HG03469 (cell line): ENCODE measurements around the gene DDAH1.
A peak's percentile ranks its signal among the peaks of the same experiment; 100 is the strongest.
"Not testable (repeated sequence)": the region's sequence is repeated elsewhere in the genome, so short reads cannot be mapped to it uniquely, and the experiment has no call there.

Source experiments
- ATAC-seq: cut with Tn5 transposase; IDR thresholded peaks from one replicate; pipeline ENCODE4 v1.9.1; 2021; ENCODE audit warnings: mild to moderate bottlenecking, moderate library complexity, moderate number of reproducible peaks; ENCODE audit not compliant: unreplicated experiment

The DDAH1 gene

DNA sequence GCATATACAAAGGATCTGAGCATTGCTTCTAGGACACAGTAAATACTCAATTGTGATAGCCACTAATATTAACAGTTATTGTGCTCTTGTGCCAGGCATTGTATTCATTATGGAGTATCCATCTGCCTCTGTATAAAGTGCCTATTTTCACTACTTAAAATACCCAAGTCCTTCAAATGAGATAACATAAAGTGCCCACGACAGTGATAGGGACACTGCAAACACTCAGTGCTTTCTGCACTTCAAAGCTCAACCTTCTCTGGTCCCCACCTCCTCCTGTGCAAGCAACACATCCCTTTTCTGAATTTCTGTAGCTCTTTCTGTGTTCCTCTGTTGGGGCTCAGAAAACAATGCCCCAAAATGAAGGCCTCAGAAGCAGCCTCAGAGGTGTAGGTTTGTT is 6.6 kb upstream of the DDAH1 start:
- no peak for ATAC-seq

DNA sequence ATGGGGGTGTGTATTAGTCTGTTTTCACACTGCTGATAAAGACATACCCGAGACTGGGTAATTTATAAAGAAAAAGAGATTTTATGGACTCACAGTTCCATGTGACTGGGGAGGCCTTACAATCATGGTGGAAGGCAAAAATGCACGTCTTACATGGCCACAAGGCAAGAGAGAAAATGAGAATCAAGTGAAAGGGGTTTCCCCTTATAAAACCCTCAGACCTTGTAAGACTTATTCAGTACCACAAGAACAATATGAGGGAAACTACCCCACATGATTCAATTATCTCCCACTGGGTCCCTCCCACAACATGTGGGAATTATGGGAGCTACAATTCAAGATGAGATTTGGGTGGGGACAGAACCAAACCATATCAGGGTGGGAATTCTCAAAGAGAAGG is 5.2 kb upstream of the DDAH1 start:
- ATAC-seq = not testable (repeated sequence)

DNA sequence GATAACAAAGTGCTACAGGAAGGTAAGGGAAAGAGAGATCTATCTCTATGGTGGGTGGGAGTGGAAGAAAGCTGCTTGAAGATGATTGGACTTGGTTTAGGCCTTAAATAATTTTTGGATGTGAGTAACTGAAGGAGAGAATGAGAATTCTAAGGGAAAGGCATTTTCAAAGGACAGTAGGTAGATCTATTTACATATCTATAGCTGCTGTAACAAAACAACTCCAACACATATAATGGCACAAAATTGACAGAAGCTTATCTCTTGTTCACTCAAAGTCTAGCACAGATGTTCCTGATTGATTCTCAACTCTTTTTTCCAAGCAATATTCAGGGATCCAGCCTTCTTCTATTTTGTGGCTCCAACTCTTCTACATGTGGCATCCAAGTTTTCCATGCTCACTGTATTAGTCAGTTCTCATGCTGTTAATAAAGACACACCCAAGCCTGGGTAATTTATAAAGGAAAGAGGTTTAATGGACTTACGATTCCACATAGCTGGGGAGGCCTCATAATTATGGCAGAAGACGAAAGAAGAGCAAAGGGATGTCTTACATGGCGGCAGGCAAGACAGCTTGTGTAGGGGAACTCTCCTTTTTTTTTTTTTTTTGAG is 3.1 kb upstream of the DDAH1 start:
- ATAC-seq = no peak

DNA sequence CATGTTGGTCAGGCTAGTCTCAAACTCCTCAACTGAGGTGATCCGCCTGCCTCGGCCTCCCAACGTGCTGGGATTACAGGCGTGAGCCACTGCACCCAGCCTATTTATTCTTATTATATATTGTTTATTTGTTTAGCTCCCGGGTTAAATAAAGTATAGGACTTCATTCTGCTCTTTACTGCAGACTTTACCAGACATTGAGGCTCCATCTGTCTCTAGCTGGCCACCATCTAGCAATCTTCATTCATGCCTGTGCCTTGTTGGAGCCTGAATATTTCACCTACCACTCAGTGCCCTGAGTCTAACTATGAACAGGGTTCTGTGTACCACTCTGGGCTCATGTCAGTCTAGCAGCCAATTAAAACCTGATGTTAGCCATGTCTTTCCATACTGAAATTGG is 2.1 kb upstream of the DDAH1 start:
- ATAC-seq = no peak

DNA sequence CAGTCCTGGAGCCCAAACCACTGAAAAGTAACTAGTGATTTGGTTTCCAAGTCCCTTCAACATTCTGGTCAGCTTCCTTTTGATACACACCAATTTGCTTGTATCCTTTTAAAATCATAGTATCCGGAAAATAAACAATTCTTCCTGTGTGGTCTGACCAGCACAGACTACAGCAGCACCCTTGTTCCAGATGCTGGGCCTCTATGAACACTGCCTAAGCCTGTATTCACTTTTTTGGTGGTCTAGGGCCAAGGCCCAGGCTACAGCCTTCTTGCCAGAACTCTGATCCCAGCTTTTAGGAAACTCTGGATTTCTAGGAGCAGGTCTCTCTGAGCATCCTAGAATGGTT is 801 bp upstream of the DDAH1 start:
- ATAC-seq = no peak

DNA sequence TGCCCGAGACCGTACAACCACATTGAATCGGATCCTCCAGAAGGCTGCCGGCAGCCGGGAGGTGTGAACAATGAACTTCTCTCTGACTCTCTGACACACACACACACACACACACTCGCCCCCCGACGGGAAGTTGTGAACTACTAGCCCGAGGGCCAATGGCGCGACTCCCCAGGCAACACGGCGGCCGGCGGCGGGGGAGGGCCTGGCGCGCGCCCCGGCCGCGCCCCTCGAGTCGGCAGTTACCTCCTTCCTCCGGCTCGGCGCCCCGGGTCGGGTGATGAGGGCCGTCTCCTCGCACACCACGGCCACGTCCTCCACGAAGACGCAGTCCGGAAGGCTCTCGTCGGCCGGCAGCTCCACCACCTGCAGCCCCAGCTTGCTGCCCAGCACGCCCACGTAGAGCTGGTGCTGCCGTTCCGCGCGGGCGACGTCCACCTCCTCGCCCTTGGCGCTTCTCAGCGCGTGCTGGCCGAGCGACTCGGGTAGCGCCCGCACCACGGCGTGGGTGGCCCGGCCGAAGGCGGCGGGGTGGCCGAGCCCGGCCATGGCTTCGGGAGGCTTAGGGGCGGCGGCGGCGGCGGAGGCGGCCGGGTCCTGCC is 361 bp downstream of the DDAH1 start:
- ATAC-seq = peak; percentile 36

DNA sequence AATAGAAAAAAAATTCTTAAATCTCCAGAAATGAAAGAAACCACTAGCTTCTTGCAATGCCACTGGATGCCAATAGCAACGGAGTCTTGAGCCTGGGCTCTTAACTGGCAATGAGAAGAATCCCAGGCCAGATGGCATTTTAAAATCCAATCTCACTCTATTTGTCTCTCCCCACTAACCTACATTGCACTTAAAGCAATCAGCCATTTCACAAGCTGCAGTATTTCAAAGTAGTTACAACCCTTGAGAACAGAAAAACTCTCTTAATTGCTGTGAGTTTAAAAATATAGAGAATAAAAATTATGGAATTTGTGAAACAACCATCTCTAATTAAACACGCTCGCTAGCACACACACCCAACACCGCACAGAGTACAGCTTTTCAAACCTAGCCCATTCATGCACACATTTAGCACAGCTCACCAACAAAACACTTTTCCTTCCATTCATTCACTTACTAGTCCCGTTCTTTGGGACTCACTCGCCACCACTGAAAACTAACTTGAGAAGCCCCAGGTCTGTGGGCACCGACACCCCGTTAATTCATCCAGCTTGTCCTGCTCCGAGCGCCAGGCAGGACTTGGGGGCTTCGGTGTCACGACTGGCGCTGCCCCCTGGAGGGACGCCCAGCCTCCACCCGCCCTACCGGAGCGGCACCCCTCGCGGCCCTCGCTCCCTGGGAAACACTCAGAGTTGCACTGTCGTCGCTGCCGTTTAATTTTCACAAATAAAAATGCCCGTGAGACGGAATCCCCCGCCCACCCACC is 1.0 kb downstream of the DDAH1 start:
- no peak for ATAC-seq

DNA sequence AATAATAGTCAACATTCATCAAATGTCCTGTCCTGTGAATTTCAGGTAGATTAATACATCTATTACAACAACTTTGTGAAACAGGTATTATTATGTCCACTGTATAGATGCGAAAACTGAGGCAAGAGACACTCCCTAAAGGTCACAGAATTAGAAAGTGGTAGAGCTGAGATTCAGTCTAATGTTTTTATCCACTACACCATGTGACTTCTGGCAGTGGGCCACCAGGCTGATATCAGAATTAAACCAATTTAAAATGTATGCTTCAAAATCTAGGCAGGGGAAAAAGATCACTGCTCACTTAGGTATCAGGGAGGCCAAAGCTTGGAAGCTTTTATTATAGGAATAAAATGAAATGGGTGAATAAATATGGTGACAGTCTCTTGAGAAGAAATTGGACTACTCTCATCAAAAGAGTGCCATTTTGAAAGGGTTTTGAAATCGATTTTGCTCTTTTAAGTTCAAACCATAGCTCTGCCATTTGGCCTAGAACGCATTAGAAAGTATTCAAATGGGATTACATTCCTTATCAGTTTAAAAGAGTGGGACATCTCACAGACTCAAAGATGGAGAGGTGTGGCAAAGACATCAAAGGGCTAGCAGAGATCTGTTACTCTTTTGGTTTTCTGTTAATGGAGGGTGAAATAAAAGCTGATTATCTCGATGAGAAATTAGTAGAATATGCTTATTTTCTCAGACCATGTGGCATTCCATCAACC is 1.9 kb downstream of the DDAH1 start:
- ATAC-seq = no peak

DNA sequence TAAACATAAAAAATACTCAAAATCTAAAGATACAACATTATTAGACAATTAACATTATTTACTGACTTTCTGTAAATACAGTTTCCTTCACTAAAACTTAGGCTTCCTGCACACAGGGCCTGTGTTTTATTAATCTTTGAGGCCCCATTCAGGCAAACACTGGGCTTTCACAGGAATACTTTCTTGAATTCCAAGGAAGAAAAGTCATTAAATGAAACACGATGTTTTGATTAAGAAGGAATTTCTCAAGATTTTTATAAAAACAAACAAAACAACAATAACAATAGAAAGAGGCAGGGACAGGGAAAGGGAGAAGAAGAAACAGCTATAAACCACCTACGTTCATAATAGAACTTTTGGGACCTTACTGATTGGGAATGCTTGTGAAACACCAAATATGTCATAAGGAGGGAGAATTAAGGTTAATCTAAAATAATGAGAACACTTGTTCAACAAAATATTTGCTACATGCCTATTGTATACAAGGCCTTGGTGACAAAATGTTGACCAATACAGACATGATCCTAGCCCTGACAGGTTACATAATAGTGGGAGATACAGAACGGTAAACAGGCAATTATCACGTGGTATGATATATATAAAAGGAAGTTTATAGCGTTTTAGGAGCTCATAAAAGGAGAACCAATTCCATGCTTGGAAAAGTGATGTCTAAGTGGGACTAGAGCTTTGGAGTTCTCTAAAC is 3.6 kb downstream of the DDAH1 start:
- ATAC-seq = no peak

DNA sequence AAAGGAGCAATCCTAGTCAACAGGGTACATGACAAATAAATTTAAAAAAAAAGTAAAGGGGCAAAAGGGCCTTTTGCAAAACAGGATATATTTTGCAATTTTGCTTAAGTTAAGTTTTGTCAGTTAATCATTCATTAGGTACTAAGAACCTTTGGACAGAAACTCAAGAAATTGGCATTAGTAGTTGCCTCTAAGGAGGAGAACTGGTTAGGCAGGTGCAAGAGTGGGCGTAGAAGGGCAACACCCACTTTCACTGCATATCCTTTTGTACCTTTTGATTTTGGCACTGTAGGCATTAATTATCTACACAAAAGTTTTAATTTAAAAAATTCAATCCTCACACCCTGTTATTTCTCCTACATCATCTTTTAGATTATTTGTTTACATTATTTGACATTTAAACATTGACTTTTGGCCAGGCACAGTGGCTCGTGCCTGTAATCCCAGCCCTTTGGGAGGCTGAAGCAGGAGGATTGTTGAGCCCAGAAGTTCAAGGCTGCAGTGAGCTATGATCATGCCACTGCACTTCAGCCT is 4.3 kb downstream of the DDAH1 start:
- no peak for ATAC-seq

DNA sequence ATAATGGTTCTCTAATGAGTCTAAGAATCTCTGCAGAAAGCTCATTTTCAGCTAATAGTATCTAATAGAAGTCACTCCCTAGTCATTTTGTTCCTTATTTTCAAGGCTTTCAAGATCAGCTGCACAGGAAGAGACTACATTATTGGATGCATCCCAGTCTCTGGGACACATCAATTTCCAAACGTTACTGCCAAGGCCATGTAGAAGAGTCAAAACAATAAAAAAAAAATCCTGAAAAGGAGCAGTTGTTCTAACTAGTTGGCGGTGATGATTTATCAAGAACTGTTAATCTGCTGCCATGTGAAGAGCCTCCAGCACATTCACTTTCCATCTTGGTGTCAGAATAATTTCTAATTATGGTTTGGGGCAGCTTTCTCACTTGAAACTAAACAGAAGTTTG is 5.7 kb downstream of the DDAH1 start:
- no peak for ATAC-seq

DNA sequence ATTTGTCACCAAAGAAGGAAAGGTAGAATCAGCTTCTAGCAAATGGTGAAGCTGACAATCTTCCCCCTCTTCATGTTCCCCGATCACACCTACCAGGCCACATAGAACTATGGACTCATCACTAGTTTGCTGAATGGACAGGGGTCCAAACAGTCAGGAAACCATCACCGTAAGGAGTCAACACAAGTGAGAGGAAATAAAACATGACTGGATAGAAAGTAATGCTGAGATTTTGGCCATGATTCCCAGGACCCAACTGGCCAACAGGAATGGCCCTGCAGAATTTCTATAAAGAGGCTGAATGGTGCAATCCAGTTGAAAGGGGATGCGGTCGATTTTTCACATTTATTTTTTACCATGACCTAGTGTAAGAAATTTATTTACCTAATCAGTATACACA is 10.7 kb downstream of the DDAH1 start:
- no peak for ATAC-seq

DNA sequence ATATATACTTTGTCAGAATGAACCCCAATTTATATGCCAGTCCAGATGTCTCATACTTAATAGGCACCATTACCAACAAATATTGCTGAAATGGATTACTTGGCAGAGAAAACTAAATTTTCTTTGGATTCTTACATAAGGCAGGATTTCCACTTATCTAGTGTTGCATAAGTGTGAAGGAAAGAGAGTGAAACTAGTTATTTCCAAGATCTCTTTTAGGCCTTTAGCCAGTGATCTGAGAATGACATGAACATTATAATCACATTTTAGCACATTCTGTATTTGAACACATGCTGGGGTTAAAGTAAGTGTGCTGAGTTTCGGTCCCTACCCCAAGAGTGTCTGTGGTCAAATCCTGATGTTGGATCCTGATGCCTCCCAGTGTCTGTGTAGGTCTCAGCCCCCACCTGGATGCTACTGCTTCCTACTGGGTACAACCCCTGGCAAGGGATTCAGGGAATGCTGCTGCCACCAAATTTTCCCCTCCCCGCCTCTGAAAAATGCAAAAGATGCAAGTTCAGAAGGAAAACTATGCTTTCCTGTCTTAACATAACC is 11.2 kb downstream of the DDAH1 start:
- no peak for ATAC-seq

DNA sequence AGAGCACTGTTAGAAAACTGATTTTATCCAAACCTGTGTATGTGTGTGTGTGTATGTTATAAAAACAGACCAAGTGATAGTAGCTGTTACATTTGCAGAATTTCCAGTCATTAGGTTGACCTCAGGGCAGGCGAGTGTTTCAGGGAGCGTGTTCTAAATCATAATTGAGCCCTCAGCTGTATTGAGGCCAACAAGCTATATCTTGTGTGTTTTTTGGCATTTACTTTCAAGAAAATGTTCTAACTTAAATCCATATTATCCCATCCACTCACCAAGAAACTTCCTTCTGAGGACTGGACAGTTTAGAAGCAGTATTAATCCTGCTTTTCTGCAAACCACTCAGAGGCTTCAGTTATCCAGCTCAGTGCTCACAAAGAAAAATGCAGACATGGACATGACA is 12.0 kb downstream of the DDAH1 start:
- no peak for ATAC-seq

DNA sequence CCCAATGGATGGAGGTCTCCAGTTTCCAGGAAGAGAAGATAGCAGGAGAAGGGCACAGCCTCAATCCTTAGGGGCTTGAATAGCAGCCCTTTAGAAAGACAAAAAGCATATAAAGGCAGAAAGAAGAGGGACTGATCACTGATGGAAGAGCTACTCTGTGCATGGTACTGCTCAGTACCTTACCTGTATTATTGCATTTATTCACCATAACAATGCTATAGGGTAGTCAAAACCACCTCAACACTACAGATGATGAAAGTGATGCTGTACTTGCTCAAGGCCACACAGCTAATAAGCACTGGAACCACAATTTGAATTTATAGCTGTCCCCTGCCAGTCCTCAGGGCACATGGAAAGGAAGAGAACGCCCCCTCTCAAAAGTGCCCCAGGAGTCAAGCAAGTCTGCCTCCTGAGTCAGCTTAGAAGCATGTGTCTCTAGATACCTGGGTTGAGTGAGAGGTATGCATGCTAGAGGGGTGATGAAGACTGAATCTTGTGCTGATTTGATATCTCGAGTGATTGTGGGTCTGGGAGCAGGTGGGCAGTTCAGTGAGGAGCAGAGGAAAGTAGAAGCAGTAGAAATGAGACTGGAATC is 13.6 kb downstream of the DDAH1 start:
- no peak for ATAC-seq

DNA sequence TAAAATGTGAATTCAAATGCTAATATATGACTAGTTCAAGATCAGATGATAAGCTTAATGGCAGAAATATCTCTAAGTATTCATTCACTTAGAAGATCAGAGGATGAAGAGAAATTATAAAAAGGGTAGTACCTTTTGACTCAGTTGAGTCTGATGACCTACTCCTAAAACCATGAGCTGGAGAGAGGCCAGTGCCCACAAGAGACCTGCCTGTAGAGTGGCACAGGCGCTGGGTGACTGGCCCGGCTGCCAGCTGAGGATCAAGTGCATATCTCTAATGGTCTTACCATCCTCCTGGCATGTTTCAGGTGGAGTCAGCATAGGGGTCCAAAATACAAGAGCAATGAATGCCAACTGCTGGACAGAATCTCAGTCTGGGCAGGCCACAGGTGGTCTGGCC is 14.1 kb downstream of the DDAH1 start:
- ATAC-seq = no peak

DNA sequence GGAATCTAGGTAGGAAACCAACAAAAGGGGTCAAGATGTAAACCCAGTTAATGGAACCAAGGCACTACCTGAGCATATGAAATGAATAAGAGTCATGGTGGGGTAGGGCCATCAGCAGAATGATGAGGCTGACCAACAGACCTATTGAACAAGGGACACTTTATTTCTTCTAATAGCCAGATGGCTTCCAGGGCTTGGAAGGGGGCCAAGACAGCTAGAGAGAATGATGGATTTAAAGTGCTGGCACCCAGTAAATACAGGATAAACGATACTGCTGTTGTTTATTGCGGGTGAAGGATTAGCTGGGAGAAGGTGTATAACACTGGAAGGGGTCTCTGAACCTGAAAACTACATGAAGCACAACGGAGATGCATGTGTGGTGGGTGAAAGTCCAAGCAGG is 15.6 kb downstream of the DDAH1 start:
- no peak for ATAC-seq

DNA sequence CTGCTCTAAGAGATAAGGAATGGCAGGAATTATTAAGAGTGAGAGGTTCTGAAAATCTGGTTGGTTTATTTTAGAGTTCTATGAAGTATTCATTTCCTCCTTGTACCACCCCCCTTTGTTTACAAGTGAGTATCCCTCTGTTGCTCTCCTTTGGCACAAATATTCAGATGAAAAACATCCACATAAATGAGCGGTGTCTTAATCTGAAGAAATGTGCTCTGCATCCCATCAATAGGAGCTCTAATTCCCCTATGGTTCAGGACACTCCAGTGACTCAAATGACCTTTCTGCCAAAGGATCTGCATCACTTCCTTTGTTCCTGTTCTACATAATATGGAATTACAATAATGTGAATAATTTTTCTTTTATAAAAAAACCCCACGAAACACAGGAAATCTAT is 16.6 kb downstream of the DDAH1 start:
- ATAC-seq = no peak

DNA sequence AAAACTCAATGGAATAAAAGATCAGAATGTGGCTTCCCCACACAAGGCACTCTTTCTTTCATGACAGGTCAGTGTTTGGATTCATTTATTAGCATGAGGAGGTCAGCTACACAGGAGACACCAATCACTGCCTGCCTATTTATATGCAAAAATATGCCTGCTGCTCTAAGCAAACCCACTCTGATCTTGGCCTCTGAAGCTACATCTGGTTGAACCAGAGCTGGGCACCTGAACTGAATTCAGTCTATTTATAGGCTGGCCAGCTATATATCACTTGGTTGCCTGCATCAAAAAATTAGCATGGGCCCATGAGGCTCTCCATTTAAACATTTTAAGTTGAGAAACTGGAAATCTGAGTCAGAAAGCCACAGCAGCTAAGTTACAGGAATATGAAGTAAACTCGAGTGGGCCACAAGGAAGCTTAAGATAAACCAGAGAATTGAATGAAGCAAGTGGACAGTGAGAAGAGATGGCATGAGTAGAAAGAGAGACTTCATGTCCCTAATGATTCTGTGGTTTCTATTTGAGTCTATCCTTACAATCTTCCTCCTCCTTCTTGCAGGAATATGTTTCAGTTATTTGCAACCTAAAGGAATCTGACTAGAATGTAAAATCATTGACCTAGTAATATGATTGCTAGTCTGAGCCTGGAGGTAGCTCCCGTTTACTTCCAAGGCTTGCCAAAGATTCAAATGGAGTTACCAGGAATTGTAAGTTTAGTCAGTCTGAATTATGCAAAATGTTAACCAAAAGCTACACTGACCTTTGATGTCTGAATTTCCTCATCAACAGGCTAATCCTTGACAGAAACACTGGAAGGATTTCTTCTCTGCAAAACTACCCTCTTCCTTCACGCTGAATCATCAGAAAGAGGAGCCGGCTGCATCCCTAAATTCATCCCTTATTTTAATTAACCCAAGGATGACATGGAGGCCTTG is 17.7 kb downstream of the DDAH1 start:
- no peak for ATAC-seq
